DOHH2 (cell line): ENCODE measurements around the gene APLP2.

Source experiments
- H3F3A ChIP-seq: fragments of 200-600 bp; sonication (generic), shearing (Covaris generic); 2 replicates; pipeline ENCODE4 v1.6.0; 2016; ENCODE audit warnings: antibody characterized with exemption, mild to moderate bottlenecking; ENCODE audit not compliant: control insufficient read depth, insufficient read depth
- H3K27ac ChIP-seq: fragments of 200-600 bp; sonication (generic); 2 replicates; pipeline ENCODE4 v1.5.1; 2014; ENCODE audit warnings: low read depth, mild to moderate bottlenecking, low read length, moderate library complexity
- H3K27me3 ChIP-seq: fragments of 200-600 bp; sonication (generic); 2 replicates; pipeline ENCODE4 v1.6.1; 2014; ENCODE audit warnings: mild to moderate bottlenecking, low read length, mixed read lengths; ENCODE audit not compliant: control insufficient read depth
- H3K36me3 ChIP-seq: fragments of 200-600 bp; sonication (generic); 2 replicates; pipeline ENCODE4 v1.6.1; 2014; ENCODE audit warnings: mild to moderate bottlenecking, low read length, moderate library complexity, mixed read lengths; ENCODE audit not compliant: control insufficient read depth
- H3K4me1 ChIP-seq: fragments of 200-600 bp; sonication (generic); 2 replicates; pipeline ENCODE4 v1.6.1; 2014; ENCODE audit warnings: mild to moderate bottlenecking, low read length, mixed read lengths; ENCODE audit not compliant: control insufficient read depth
- H3K4me2 ChIP-seq: fragments of 200-600 bp; sonication (generic); 2 replicates; pipeline ENCODE4 v1.6.0; 2014; ENCODE audit warnings: mild to moderate bottlenecking, low read length, moderate library complexity
- H3K4me3 ChIP-seq: fragments of 200-600 bp; sonication (generic); 2 replicates; pipeline ENCODE4 v1.5.1; 2014; ENCODE audit warnings: mild to moderate bottlenecking, low read length, mixed read lengths
- H3K79me2 ChIP-seq: fragments of 200-600 bp; sonication (generic); 2 replicates; pipeline ENCODE4 v1.6.1; 2014; ENCODE audit warnings: mild to moderate bottlenecking, low read length, mixed read lengths; ENCODE audit not compliant: control insufficient read depth
- H3K9me2 ChIP-seq: fragments of 200-600 bp; sonication (generic); replicated peaks from 2 replicates; pipeline ENCODE4 v1.6.1; 2014; ENCODE audit warnings: mild to moderate bottlenecking, low read length, mixed read lengths; ENCODE audit not compliant: control insufficient read depth
- H3K9me3 ChIP-seq: fragments of 200-600 bp; sonication (generic); 2 replicates; pipeline ENCODE4 v1.6.1; 2014; ENCODE audit warnings: antibody characterized with exemption, low read length, mixed read lengths; ENCODE audit not compliant: control insufficient read depth, insufficient read depth
- H4K20me1 ChIP-seq: fragments of 200-600 bp; sonication (generic); 2 replicates; pipeline ENCODE4 v1.6.0; 2014; ENCODE audit warnings: low read depth, mild to moderate bottlenecking, antibody characterized with exemption, low read length, moderate library complexity; ENCODE audit not compliant: control insufficient read depth, insufficient read depth
- CTCF ChIP-seq: fragments of 200-600 bp; sonication (generic); IDR thresholded peaks from one replicate; pipeline ENCODE4 v1.5.1; 2014; ENCODE audit warnings: antibody characterized with exemption, mild to moderate bottlenecking, low read depth, low read length; ENCODE audit not compliant: poor library complexity, severe bottlenecking
- EZH2phosphoT487 ChIP-seq: fragments of 200-600 bp; sonication (generic); IDR thresholded peaks from 2 replicates; pipeline ENCODE4 v1.6.1; 2017; ENCODE audit warnings: borderline replicate concordance, mild to moderate bottlenecking, antibody characterized with exemption, low read length, moderate library complexity, mixed read lengths

Gene APLP2

DNA sequence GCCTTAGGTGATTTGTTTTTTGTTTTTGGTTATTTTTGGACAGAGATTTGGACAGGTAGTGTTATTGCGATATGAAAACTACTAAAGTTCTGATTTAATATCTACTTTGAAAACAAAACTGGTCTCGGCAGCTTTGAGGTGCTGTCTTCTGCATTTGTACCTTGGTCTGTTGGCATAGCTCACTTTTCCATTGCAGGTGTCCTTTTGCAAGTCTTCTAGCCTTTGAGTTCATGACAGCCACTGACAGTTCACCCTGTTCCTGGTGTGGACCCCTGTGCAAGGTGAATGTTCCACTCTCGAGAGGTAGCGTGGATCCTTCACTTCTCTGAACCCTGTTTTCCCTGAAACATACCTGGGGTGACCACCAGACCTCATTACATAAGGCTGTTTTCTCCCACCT is 45.0 kb downstream of the APLP2 start:
- H3K4me2 ChIP-seq = no peak overlapping the region
- peaks cover 58% of the 10 kb centered on the region for H3K4me1 ChIP-seq
- H3K27me3 ChIP-seq = no peaks in the 10 kb centered on the region
- H3K9me3 ChIP-seq = no peaks in the 10 kb centered on the region
- peaks cover 68% of the 10 kb centered on the region for H3K79me2 ChIP-seq
- H4K20me1 ChIP-seq = no peaks in the 10 kb centered on the region
- peaks cover 70% of the 10 kb centered on the region for H3K36me3 ChIP-seq
- H3K9me2 ChIP-seq = no peaks in the 10 kb centered on the region
- no peak overlapping the region for H3K27ac ChIP-seq
- H3F3A ChIP-seq = peaks cover 9% of the 10 kb centered on the region; the same call in 1 of the 2 replicates
- no peak for TF ChIP-seq EZH2phosphoT487
- no peak for TF ChIP-seq CTCF
- no peak overlapping the region for H3K4me3 ChIP-seq

GRCh38 chr11:130115218-130115617 is 45.5 kb downstream of the APLP2 start:
- H3K9me3 ChIP-seq = no peaks in the 10 kb centered on the region
- peak overlapping the region; percentile 24 for H3K4me2 ChIP-seq
- H3K36me3 ChIP-seq = peaks cover 70% of the 10 kb centered on the region
- H3F3A ChIP-seq = peaks cover 14% of the 10 kb centered on the region; the same call in 1 of the 2 replicates
- peaks cover 63% of the 10 kb centered on the region for H3K4me1 ChIP-seq
- no peaks in the 10 kb centered on the region for H4K20me1 ChIP-seq
- no peaks in the 10 kb centered on the region for H3K9me2 ChIP-seq
- H3K4me3 ChIP-seq = no peak overlapping the region
- H3K27me3 ChIP-seq = no peaks in the 10 kb centered on the region
- no peak for TF ChIP-seq CTCF
- no peak for TF ChIP-seq EZH2phosphoT487
- H3K79me2 ChIP-seq = peaks cover 73% of the 10 kb centered on the region
- peak overlapping the region; percentile 17 for H3K27ac ChIP-seq

GRCh38 chr11:130118165-130118564 is 48.5 kb downstream of the APLP2 start:
- peaks cover 4% of the 10 kb centered on the region; the same call in 1 of the 2 replicates for H4K20me1 ChIP-seq
- H3K27me3 ChIP-seq = no peaks in the 10 kb centered on the region
- peaks cover 89% of the 10 kb centered on the region for H3K4me1 ChIP-seq
- peaks cover 69% of the 10 kb centered on the region for H3K36me3 ChIP-seq
- H3F3A ChIP-seq = peaks cover 28% of the 10 kb centered on the region
- peak overlapping the region; percentile 84 for H3K27ac ChIP-seq
- H3K4me3 ChIP-seq = peak overlapping the region; percentile 32
- peak overlapping the region; percentile 65 for H3K4me2 ChIP-seq
- no peak for TF ChIP-seq CTCF
- no peak for TF ChIP-seq EZH2phosphoT487
- peaks cover 77% of the 10 kb centered on the region for H3K79me2 ChIP-seq
- H3K9me2 ChIP-seq = no peaks in the 10 kb centered on the region
- no peaks in the 10 kb centered on the region for H3K9me3 ChIP-seq
